Endodermal cell (in vitro differentiated cells): ENCODE data around the gene OCA2. TPM values are rescaled to one million over a fixed set of nuclear protein-coding genes. Genes with fewer than 3 reads are reported as not detected.

Experiments used
- DNase-seq: peaks from one replicate; pipeline ENCODE4 v3.0.0-alpha.2; 2017
- H3K27ac ChIP-seq: 2 replicates; pipeline ENCODE4 v1.5.1; 2013; ENCODE audit warnings: mild to moderate bottlenecking, low read depth, low read length, moderate library complexity
- H3K27me3 ChIP-seq: 2 replicates; pipeline ENCODE4 v1.6.1; 2013; ENCODE audit warnings: mild to moderate bottlenecking, low read length, moderate library complexity; ENCODE audit not compliant: insufficient read depth, control insufficient read depth, poor library complexity, severe bottlenecking
- H3K36me3 ChIP-seq: 2 replicates; pipeline ENCODE4 v1.7.0; 2013; ENCODE audit warnings: mild to moderate bottlenecking, low read length, moderate library complexity; ENCODE audit not compliant: control insufficient read depth, insufficient read depth
- H3K4me1 ChIP-seq: one replicate; pipeline ENCODE4 v1.7.0; 2013; ENCODE audit warnings: low read length; ENCODE audit not compliant: control insufficient read depth, insufficient read depth
- H3K4me3 ChIP-seq: 2 replicates; pipeline ENCODE4 v1.5.1; 2013; ENCODE audit warnings: mild to moderate bottlenecking, low read length, moderate library complexity
- H3K9ac ChIP-seq: 2 replicates; pipeline ENCODE4 v1.6.1; 2013; ENCODE audit warnings: mild to moderate bottlenecking, low read length, moderate library complexity; ENCODE audit not compliant: poor library complexity, severe bottlenecking; ENCODE audit errors: extremely low read depth
- H3K9me3 ChIP-seq: 2 replicates; pipeline ENCODE4 v1.6.1; 2013; ENCODE audit warnings: mild to moderate bottlenecking, low read length, moderate library complexity; ENCODE audit not compliant: control insufficient read depth
- H3K27ac Mint-ChIP-seq: 2 replicates; pipeline ENCODE4 v1.8.0; 2020; ENCODE audit warnings: mixed read lengths
- H3K27me3 Mint-ChIP-seq: 2 replicates; pipeline ENCODE4 v1.8.0; 2021; ENCODE audit warnings: mild to moderate bottlenecking, mixed read lengths; ENCODE audit not compliant: insufficient read depth
- H3K36me3 Mint-ChIP-seq: 2 replicates; pipeline ENCODE4 v1.8.0; 2020; ENCODE audit warnings: low read depth, mixed read lengths
- H3K4me1 Mint-ChIP-seq: 2 replicates; pipeline ENCODE4 v1.8.0; 2020; ENCODE audit warnings: mixed read lengths
- H3K4me3 Mint-ChIP-seq: 2 replicates; pipeline ENCODE4 v1.8.0; 2020; ENCODE audit warnings: mild to moderate bottlenecking, moderate library complexity, mixed read lengths
- H3K9me3 Mint-ChIP-seq: 2 replicates; pipeline ENCODE4 v1.8.0; 2020; ENCODE audit warnings: mild to moderate bottlenecking, mixed read lengths
- CTCF ChIP-seq: fragments of 200-600 bp; sonication (generic); conservative IDR thresholded peaks from 2 replicates; pipeline ENCODE4 v1.5.0; 2021; ENCODE audit warnings: antibody characterized with exemption, mild to moderate bottlenecking
- WGBS, 2 experiments: methylation state at CpG; one replicate each; pipeline versions ENCODE4 v1.1.5 to v1.1.7; 2013; ENCODE audit warnings: missing lambda C conversion rate in 2 of 2, mixed read lengths in 1 of 2; ENCODE audit not compliant: insufficient coverage in 1 of 2, insufficient read length in 1 of 2; 5-methylcytosine and 5-hydroxymethylcytosine counted together
- total RNA-seq, 2 donors: library from RNA; stranded (reverse); fragmentation: NEBNext Ultra II Directional in 1 of 2; extraction: Animal tissue kit (Norgen Biotek cat#: 25700) in 1 of 2; gene quantifications; 2 replicates in 1 of 2; 3 replicates in 1 of 2; pipeline ENCODE4 v1.2.1, GENCODE V29; 2021

The OCA2 gene
- total RNA-seq, 2 donors from 2014 or later, result 0.29 to 0.84 TPM

- no peak overlapping the region for H3K27ac Mint-ChIP-seq
- no peaks in the 10 kb centered on the region for H3K9me3 Mint-ChIP-seq
- no peak for TF ChIP-seq CTCF
- DNase-seq, result no peak
- H3K36me3 Mint-ChIP-seq, result no peaks in the 10 kb centered on the region
- H3K4me1 ChIP-seq, result no peaks in the 10 kb centered on the region
- no peak overlapping the region for H3K4me3 Mint-ChIP-seq
- H3K9ac ChIP-seq, result no peak overlapping the region
- H3K4me1 Mint-ChIP-seq, result no peaks in the 10 kb centered on the region
- WGBS, 2 experiments, result 81 to 84% methylated on average over 5 of the region's 5 CpGs
- no peaks in the 10 kb centered on the region for H3K27me3 Mint-ChIP-seq
- H3K27me3 ChIP-seq, result no peaks in the 10 kb centered on the region
- no peak overlapping the region for H3K4me3 ChIP-seq
- H3K27ac ChIP-seq, result no peak overlapping the region
- no peaks in the 10 kb centered on the region for H3K36me3 ChIP-seq
- H3K9me3 ChIP-seq, result peaks cover 4% of the 10 kb centered on the region
Measured at GRCh38 chr15:27705056-27705455, 394.1 kb downstream of the OCA2 start.

Other genes with a start within 250 kb of the OCA2 start
- gene HERC2, start 222.9 kb upstream of the OCA2 start, total RNA-seq, result 100 to 1,000 TPM; 105 to 112 TPM